ENCODE measurements around the gene GPC5.

GPC5 gene

DNA sequence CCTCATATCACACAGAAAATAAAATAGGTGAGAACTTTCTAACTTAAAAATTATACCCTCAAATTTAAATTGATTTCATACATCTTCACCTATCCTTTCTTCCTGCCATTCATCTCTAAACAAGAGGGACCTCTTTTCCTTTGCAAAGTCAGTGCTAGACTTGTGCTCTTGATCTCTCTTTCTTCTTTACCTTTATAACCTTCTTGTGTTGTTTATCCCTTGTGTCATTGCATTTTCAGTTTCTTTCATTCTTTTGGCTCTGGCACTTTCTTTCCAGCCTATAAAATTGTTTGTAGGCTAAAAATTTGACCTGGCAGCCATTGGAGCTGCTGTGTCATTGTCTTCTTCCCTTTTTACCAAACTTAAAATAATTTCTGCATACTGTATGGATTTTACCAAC lies 190.1 kb downstream of the GPC5 start:
- H3K27ac ChIP-seq (ENCODE audit: low read depth, low read length), result no peak overlapping the region
- H3K27me3 ChIP-seq (ENCODE audit: insufficient read depth, low read length), result no peaks in the 10 kb centered on the region

GRCh38 chr13:91592056-91593014 lies 193.9 kb downstream of the GPC5 start:
- H3K27ac ChIP-seq (ENCODE audit: low read depth, low read length), result no peak overlapping the region
- H3K36me3 ChIP-seq (ENCODE audit: insufficient read depth, low read length), result no peaks in the 10 kb centered on the region
- H3K79me2 ChIP-seq (ENCODE audit: control insufficient read depth, insufficient read depth, low read length, unreplicated experiment), result no peaks in the 10 kb centered on the region
- no peak overlapping the region for H2AFZ ChIP-seq (ENCODE audit: low read length, unreplicated experiment)
- H3K27me3 ChIP-seq (ENCODE audit: insufficient read depth, low read length), result no peaks in the 10 kb centered on the region
- H3K4me1 ChIP-seq (ENCODE audit: control insufficient read depth, insufficient read depth, low read length, unreplicated experiment), result no peaks in the 10 kb centered on the region
- no peak overlapping the region for H3K4me3 ChIP-seq (ENCODE audit: low read depth, low read length)

More for the DNA sequence above, 190.1 kb downstream of the GPC5 start:
- Histone ChIP-seq H3K4me1 (ENCODE audit: control insufficient read depth, insufficient read depth, low read length, unreplicated experiment) (no peaks in the 10 kb centered on the region), H2AFZ (ENCODE audit: low read length, unreplicated experiment) (no peak overlapping the region), H3K4me3 (ENCODE audit: low read depth, low read length) (no peak overlapping the region), H3K36me3 (ENCODE audit: insufficient read depth, low read length) (no peaks in the 10 kb centered on the region), H3K79me2 (ENCODE audit: control insufficient read depth, insufficient read depth, low read length, unreplicated experiment) (no peaks in the 10 kb centered on the region)

DNA sequence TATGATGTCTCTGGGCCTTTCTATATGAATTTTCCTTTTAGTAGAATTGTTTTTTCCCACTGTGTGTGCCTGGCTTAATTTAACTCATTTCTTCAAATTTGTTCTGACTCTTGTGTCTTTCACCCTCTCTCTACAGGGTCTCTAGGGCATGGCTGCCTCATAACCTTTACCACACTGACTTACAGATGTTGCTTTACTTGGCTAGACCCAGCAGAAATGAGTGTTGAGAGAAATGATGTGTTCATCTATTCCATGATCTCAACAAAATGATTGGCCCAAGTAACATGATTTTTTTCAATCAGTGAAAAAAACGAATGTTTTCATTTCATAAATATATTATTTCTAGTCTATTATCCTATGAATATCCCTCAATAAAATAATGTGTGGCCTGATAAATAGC lies 195.0 kb downstream of the GPC5 start:
- no peaks in the 10 kb centered on the region for H3K36me3 ChIP-seq (ENCODE audit: insufficient read depth, low read length)
- H3K4me3 ChIP-seq (ENCODE audit: low read depth, low read length), result no peak overlapping the region
- H2AFZ ChIP-seq (ENCODE audit: low read length, unreplicated experiment), result no peak overlapping the region
- no peaks in the 10 kb centered on the region for H3K4me1 ChIP-seq (ENCODE audit: control insufficient read depth, insufficient read depth, low read length, unreplicated experiment)
- no peak overlapping the region for H3K27ac ChIP-seq (ENCODE audit: low read depth, low read length)
- H3K79me2 ChIP-seq (ENCODE audit: control insufficient read depth, insufficient read depth, low read length, unreplicated experiment), result no peaks in the 10 kb centered on the region
- no peaks in the 10 kb centered on the region for H3K27me3 ChIP-seq (ENCODE audit: insufficient read depth, low read length)

GRCh38 chr13:91594061-91594460 lies 195.6 kb downstream of the GPC5 start:
- H3K27me3 ChIP-seq (ENCODE audit: insufficient read depth, low read length), result no peaks in the 10 kb centered on the region
- no peaks in the 10 kb centered on the region for H3K36me3 ChIP-seq (ENCODE audit: insufficient read depth, low read length)
- no peak overlapping the region for H3K4me3 ChIP-seq (ENCODE audit: low read depth, low read length)
- no peak overlapping the region for H3K27ac ChIP-seq (ENCODE audit: low read depth, low read length)
- no peak overlapping the region for H2AFZ ChIP-seq (ENCODE audit: low read length, unreplicated experiment)
- H3K4me1 ChIP-seq (ENCODE audit: control insufficient read depth, insufficient read depth, low read length, unreplicated experiment), result no peaks in the 10 kb centered on the region
- no peaks in the 10 kb centered on the region for H3K79me2 ChIP-seq (ENCODE audit: control insufficient read depth, insufficient read depth, low read length, unreplicated experiment)

GRCh38 chr13:91595677-91596076 lies 197.3 kb downstream of the GPC5 start:
- Histone ChIP-seq H3K27me3 (ENCODE audit: insufficient read depth, low read length) (no peaks in the 10 kb centered on the region), H3K4me3 (ENCODE audit: low read depth, low read length) (no peak overlapping the region), H2AFZ (ENCODE audit: low read length, unreplicated experiment) (no peak overlapping the region), H3K36me3 (ENCODE audit: insufficient read depth, low read length) (no peaks in the 10 kb centered on the region), H3K4me1 (ENCODE audit: control insufficient read depth, insufficient read depth, low read length, unreplicated experiment) (no peaks in the 10 kb centered on the region), H3K27ac (ENCODE audit: low read depth, low read length) (no peak overlapping the region), H3K79me2 (ENCODE audit: control insufficient read depth, insufficient read depth, low read length, unreplicated experiment) (no peaks in the 10 kb centered on the region)

GRCh38 chr13:91596842-91597241 lies 198.4 kb downstream of the GPC5 start:
- Histone ChIP-seq H3K4me3 (ENCODE audit: low read depth, low read length) (no peak overlapping the region), H3K79me2 (ENCODE audit: control insufficient read depth, insufficient read depth, low read length, unreplicated experiment) (no peaks in the 10 kb centered on the region)

GRCh38 chr13:91598655-91599054 lies 200.2 kb downstream of the GPC5 start:
- Histone ChIP-seq H3K36me3 (ENCODE audit: insufficient read depth, low read length) (no peaks in the 10 kb centered on the region), H3K79me2 (ENCODE audit: control insufficient read depth, insufficient read depth, low read length, unreplicated experiment) (no peaks in the 10 kb centered on the region), H3K4me1 (ENCODE audit: control insufficient read depth, insufficient read depth, low read length, unreplicated experiment) (no peaks in the 10 kb centered on the region), H3K4me3 (ENCODE audit: low read depth, low read length) (no peak overlapping the region), H3K27ac (ENCODE audit: low read depth, low read length) (no peak overlapping the region), H2AFZ (ENCODE audit: low read length, unreplicated experiment) (no peak overlapping the region), H3K27me3 (ENCODE audit: insufficient read depth, low read length) (no peaks in the 10 kb centered on the region)

More at GRCh38 chr13:91596842-91597241, 198.4 kb downstream of the GPC5 start:
- Histone ChIP-seq H3K36me3 (ENCODE audit: insufficient read depth, low read length) (no peaks in the 10 kb centered on the region), H3K4me1 (ENCODE audit: control insufficient read depth, insufficient read depth, low read length, unreplicated experiment) (no peaks in the 10 kb centered on the region), H3K27ac (ENCODE audit: low read depth, low read length) (no peak overlapping the region), H2AFZ (ENCODE audit: low read length, unreplicated experiment) (no peak overlapping the region), H3K27me3 (ENCODE audit: insufficient read depth, low read length) (no peaks in the 10 kb centered on the region)

- Histone ChIP-seq H3K27ac (ENCODE audit: low read depth, low read length) (no peak overlapping the region), H3K27me3 (ENCODE audit: insufficient read depth, low read length) (no peaks in the 10 kb centered on the region), H2AFZ (ENCODE audit: low read length, unreplicated experiment) (no peak overlapping the region), H3K36me3 (ENCODE audit: insufficient read depth, low read length) (no peaks in the 10 kb centered on the region), H3K79me2 (ENCODE audit: control insufficient read depth, insufficient read depth, low read length, unreplicated experiment) (no peaks in the 10 kb centered on the region), H3K4me3 (ENCODE audit: low read depth, low read length) (no peak overlapping the region), H3K4me1 (ENCODE audit: control insufficient read depth, insufficient read depth, low read length, unreplicated experiment) (no peaks in the 10 kb centered on the region)
Observed at GRCh38 chr13:91601273-91601672, 202.9 kb downstream of the GPC5 start.

- Histone ChIP-seq H3K36me3 (ENCODE audit: insufficient read depth, low read length) (no peaks in the 10 kb centered on the region), H3K4me3 (ENCODE audit: low read depth, low read length) (no peak overlapping the region), H3K79me2 (ENCODE audit: control insufficient read depth, insufficient read depth, low read length, unreplicated experiment) (no peaks in the 10 kb centered on the region), H3K27me3 (ENCODE audit: insufficient read depth, low read length) (no peaks in the 10 kb centered on the region), H3K27ac (ENCODE audit: low read depth, low read length) (no peak overlapping the region), H3K4me1 (ENCODE audit: control insufficient read depth, insufficient read depth, low read length, unreplicated experiment) (no peaks in the 10 kb centered on the region), H2AFZ (ENCODE audit: low read length, unreplicated experiment) (no peak overlapping the region)
Observed at GRCh38 chr13:91601807-91602206, 203.4 kb downstream of the GPC5 start.

DNA sequence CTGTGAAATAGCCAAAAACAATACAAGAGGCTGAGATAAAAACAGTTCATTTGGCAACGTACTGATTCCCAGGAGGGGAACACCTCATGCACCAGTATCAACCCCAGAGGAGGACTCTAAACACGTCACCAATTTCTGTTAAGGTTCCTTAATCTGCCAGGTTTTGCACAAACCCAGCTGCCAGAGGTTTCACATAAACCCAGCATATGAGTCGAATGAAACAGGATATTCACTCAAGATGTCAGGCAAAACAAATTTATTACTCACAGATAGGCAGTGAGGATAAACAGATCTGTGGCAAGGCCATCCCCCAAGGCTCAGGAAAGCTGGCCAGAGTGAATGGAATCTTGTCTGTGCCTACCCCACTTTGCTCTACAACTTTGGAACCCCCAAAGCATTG lies 210.9 kb downstream of the GPC5 start:
- Histone ChIP-seq H3K36me3 (ENCODE audit: insufficient read depth, low read length) (no peaks in the 10 kb centered on the region), H3K79me2 (ENCODE audit: control insufficient read depth, insufficient read depth, low read length, unreplicated experiment) (no peaks in the 10 kb centered on the region), H3K4me1 (ENCODE audit: control insufficient read depth, insufficient read depth, low read length, unreplicated experiment) (no peaks in the 10 kb centered on the region), H3K27ac (ENCODE audit: low read depth, low read length) (no peak overlapping the region), H3K27me3 (ENCODE audit: insufficient read depth, low read length) (no peaks in the 10 kb centered on the region), H3K4me3 (ENCODE audit: low read depth, low read length) (peak overlapping the region; percentile 33; the same call in 1 of the 2 replicates), H2AFZ (ENCODE audit: low read length, unreplicated experiment) (no peak overlapping the region)

- H3K4me3 ChIP-seq (ENCODE audit: low read depth, low read length), result no peak overlapping the region
- no peaks in the 10 kb centered on the region for H3K36me3 ChIP-seq (ENCODE audit: insufficient read depth, low read length)
- H3K27me3 ChIP-seq (ENCODE audit: insufficient read depth, low read length), result no peaks in the 10 kb centered on the region
- no peaks in the 10 kb centered on the region for H3K79me2 ChIP-seq (ENCODE audit: control insufficient read depth, insufficient read depth, low read length, unreplicated experiment)
- H3K4me1 ChIP-seq (ENCODE audit: control insufficient read depth, insufficient read depth, low read length, unreplicated experiment), result no peaks in the 10 kb centered on the region
- H3K27ac ChIP-seq (ENCODE audit: low read depth, low read length), result no peak overlapping the region
- H2AFZ ChIP-seq (ENCODE audit: low read length, unreplicated experiment), result no peak overlapping the region
Observed at GRCh38 chr13:91618315-91618714, 219.9 kb downstream of the GPC5 start.

All from ACC112 (cell line).